Type B pancreatic cell (in vitro differentiated cells): ENCODE measurements around the gene ZNF420. TPM values are rescaled to one million over a fixed set of nuclear protein-coding genes. Genes with fewer than 3 reads are reported as not detected.
"Not testable (repeated sequence)": the region's sequence is repeated elsewhere in the genome, so short reads cannot be mapped to it uniquely, and the experiment has no call there.

Experiments
- DNase-seq: peaks from one replicate; pipeline ENCODE4 v3.0.0; 2021; ENCODE audit warnings: mixed read lengths; ENCODE audit not compliant: unreplicated experiment; ENCODE audit errors: extremely low spot score
- H3K27ac Mint-ChIP-seq: 2 replicates; pipeline ENCODE4 v1.8.0; 2021; ENCODE audit warnings: mild to moderate bottlenecking, mixed read lengths
- H3K27me3 Mint-ChIP-seq: 2 replicates; pipeline ENCODE4 v1.8.0; 2021; ENCODE audit warnings: mixed read lengths
- H3K36me3 Mint-ChIP-seq: 2 replicates; pipeline ENCODE4 v1.8.0; 2021; ENCODE audit warnings: mixed read lengths
- H3K4me1 Mint-ChIP-seq: one replicate; pipeline ENCODE4 v1.8.0; 2021; ENCODE audit warnings: mixed read lengths; ENCODE audit not compliant: unreplicated experiment
- H3K4me3 Mint-ChIP-seq: 2 replicates; pipeline ENCODE4 v1.8.0; 2021; ENCODE audit warnings: mild to moderate bottlenecking, mixed read lengths
- H3K9me3 Mint-ChIP-seq: 2 replicates; pipeline ENCODE4 v1.8.0; 2021; ENCODE audit warnings: mixed read lengths
- CTCF ChIP-seq: fragments of 200-600 bp; sonication (generic); conservative IDR thresholded peaks from 2 replicates; pipeline ENCODE4 v1.5.0; 2021; ENCODE audit warnings: antibody characterized with exemption, mild to moderate bottlenecking
- total RNA-seq: library from RNA; stranded (reverse); gene quantifications from 2 replicates; pipeline ENCODE4 v1.2.1, GENCODE V29; 2021; ENCODE audit warnings: low replicate concordance

ZNF420 gene
- total RNA-seq, 1 donor from 2014 or later, result 17.3 TPM

GRCh38 chr19:37082307-37082706 lies 4.1 kb downstream of the ZNF420 start:
- no peak overlapping the region for H3K27ac Mint-ChIP-seq
- H3K9me3 Mint-ChIP-seq, result peaks cover 8% of the 10 kb centered on the region
- no peak for TF ChIP-seq CTCF
- peak overlapping the region; percentile 26 for H3K4me3 Mint-ChIP-seq
- H3K4me1 Mint-ChIP-seq, result peaks cover 3% of the 10 kb centered on the region
- no peaks in the 10 kb centered on the region for H3K27me3 Mint-ChIP-seq
- H3K36me3 Mint-ChIP-seq, result peaks cover 59% of the 10 kb centered on the region
- DNase-seq, result no peak

- no peak overlapping the region for H3K27ac Mint-ChIP-seq
- TF ChIP-seq CTCF, result no peak
- peaks cover 19% of the 10 kb centered on the region for H3K9me3 Mint-ChIP-seq
- no peaks in the 10 kb centered on the region for H3K4me1 Mint-ChIP-seq
- peaks cover 62% of the 10 kb centered on the region for H3K36me3 Mint-ChIP-seq
- DNase-seq, result no peak
- H3K27me3 Mint-ChIP-seq, result no peaks in the 10 kb centered on the region
- H3K4me3 Mint-ChIP-seq, result no peak overlapping the region
Observed at GRCh38 chr19:37087110-37087509, 8.9 kb downstream of the ZNF420 start.

- DNase-seq, result no peak
- peaks cover 33% of the 10 kb centered on the region for H3K9me3 Mint-ChIP-seq
- TF ChIP-seq CTCF, result no peak
- H3K27me3 Mint-ChIP-seq, result no peaks in the 10 kb centered on the region
- H3K27ac Mint-ChIP-seq, result no peak overlapping the region
- H3K36me3 Mint-ChIP-seq, result peaks cover 73% of the 10 kb centered on the region
- H3K4me3 Mint-ChIP-seq, result no peak overlapping the region
- no peaks in the 10 kb centered on the region for H3K4me1 Mint-ChIP-seq
Observed at GRCh38 chr19:37095859-37096258, 17.6 kb downstream of the ZNF420 start.

- DNase-seq, result no peak
- Mint-ChIP-seq H3K36me3 (peaks cover 71% of the 10 kb centered on the region), H3K9me3 (peaks cover 26% of the 10 kb centered on the region), H3K4me3 (no peak overlapping the region), H3K4me1 (no peaks in the 10 kb centered on the region), H3K27me3 (no peaks in the 10 kb centered on the region), H3K27ac (no peak overlapping the region)
- no peak for TF ChIP-seq CTCF
Observed at GRCh38 chr19:37098570-37098969, 20.3 kb downstream of the ZNF420 start.

- H3K27ac Mint-ChIP-seq, H3K4me1 Mint-ChIP-seq, H3K27me3 Mint-ChIP-seq, H3K4me3 Mint-ChIP-seq, DNase-seq: not testable (repeated sequence)
- Mint-ChIP-seq H3K9me3 (peaks cover 31% of the 10 kb centered on the region), H3K36me3 (peaks cover 82% of the 10 kb centered on the region)
Observed at GRCh38 chr19:37104135-37104534, 25.9 kb downstream of the ZNF420 start.

- peak; percentile 51 for TF ChIP-seq CTCF
- H3K4me1 Mint-ChIP-seq, H3K4me3 Mint-ChIP-seq, H3K27ac Mint-ChIP-seq, H3K27me3 Mint-ChIP-seq, DNase-seq: not testable (repeated sequence)
- Mint-ChIP-seq H3K9me3 (peaks cover 45% of the 10 kb centered on the region), H3K36me3 (peaks cover 90% of the 10 kb centered on the region)
Observed at GRCh38 chr19:37111753-37112152, 33.5 kb downstream of the ZNF420 start.
